Measurements from ENCODE around the gene ELMOD3. TPM values are rescaled to one million over a fixed set of nuclear protein-coding genes. Genes with fewer than 3 reads are reported as not detected.

ELMOD3 gene
- total and polyA plus RNA-seq, 4 donors, result 5.5 to 15.8 (median 8.0) TPM

- no peak for DNase-seq (ENCODE audit: low spot score)
- Histone ChIP-seq H3K27me3 (ENCODE audit: control insufficient read depth in 4 of 4, insufficient read depth in 4 of 4, low read length in 3 of 4) (no peaks in the 10 kb centered on the region), H3K4me3 (ENCODE audit: low read depth in 1 of 3, low read length in 3 of 3) (no peak overlapping the region), H3K27ac (ENCODE audit: low read depth in 1 of 2, low read length in 2 of 2) (peak overlapping the region; percentile 38 to 69), H3K4me1 (ENCODE audit: control insufficient read depth in 4 of 4, insufficient read depth in 4 of 4, low read length in 3 of 4) (peaks cover 5 to 17% (median 13%) of the 10 kb centered on the region in 4 donors), H3K9ac (ENCODE audit: low read depth in 1 of 2, low read length in 2 of 2) (peak overlapping the region in 1 of 2 donors; percentile 21), H3K36me3 (ENCODE audit: control insufficient read depth in 4 of 4, insufficient read depth in 3 of 4, low read depth in 1 of 4, low read length in 3 of 4) (peaks cover 0 to 13% (median 3%) of the 10 kb centered on the region in 4 donors), H3K9me3 (ENCODE audit: control insufficient read depth in 4 of 4, low read length in 3 of 4) (no peaks in the 10 kb centered on the region)
- TF ChIP-seq, protein P1, sequence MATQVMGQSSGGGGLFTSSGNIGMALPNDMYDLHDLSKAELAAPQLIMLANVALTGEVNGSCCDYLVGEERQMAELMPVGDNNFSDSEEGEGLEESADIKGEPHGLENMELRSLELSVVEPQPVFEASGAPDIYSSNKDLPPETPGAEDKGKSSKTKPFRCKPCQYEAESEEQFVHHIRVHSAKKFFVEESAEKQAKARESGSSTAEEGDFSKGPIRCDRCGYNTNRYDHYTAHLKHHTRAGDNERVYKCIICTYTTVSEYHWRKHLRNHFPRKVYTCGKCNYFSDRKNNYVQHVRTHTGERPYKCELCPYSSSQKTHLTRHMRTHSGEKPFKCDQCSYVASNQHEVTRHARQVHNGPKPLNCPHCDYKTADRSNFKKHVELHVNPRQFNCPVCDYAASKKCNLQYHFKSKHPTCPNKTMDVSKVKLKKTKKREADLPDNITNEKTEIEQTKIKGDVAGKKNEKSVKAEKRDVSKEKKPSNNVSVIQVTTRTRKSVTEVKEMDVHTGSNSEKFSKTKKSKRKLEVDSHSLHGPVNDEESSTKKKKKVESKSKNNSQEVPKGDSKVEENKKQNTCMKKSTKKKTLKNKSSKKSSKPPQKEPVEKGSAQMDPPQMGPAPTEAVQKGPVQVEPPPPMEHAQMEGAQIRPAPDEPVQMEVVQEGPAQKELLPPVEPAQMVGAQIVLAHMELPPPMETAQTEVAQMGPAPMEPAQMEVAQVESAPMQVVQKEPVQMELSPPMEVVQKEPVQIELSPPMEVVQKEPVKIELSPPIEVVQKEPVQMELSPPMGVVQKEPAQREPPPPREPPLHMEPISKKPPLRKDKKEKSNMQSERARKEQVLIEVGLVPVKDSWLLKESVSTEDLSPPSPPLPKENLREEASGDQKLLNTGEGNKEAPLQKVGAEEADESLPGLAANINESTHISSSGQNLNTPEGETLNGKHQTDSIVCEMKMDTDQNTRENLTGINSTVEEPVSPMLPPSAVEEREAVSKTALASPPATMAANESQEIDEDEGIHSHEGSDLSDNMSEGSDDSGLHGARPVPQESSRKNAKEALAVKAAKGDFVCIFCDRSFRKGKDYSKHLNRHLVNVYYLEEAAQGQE (IDR thresholded peaks at IDR 0.05), result no peak
- TF ChIP-seq, protein P2, sequence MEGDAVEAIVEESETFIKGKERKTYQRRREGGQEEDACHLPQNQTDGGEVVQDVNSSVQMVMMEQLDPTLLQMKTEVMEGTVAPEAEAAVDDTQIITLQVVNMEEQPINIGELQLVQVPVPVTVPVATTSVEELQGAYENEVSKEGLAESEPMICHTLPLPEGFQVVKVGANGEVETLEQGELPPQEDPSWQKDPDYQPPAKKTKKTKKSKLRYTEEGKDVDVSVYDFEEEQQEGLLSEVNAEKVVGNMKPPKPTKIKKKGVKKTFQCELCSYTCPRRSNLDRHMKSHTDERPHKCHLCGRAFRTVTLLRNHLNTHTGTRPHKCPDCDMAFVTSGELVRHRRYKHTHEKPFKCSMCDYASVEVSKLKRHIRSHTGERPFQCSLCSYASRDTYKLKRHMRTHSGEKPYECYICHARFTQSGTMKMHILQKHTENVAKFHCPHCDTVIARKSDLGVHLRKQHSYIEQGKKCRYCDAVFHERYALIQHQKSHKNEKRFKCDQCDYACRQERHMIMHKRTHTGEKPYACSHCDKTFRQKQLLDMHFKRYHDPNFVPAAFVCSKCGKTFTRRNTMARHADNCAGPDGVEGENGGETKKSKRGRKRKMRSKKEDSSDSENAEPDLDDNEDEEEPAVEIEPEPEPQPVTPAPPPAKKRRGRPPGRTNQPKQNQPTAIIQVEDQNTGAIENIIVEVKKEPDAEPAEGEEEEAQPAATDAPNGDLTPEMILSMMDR (IDR thresholded peaks at IDR 0.05; ENCODE audit: low read depth, low read length, missing input control), result no peak
- no peak for TF ChIP-seq ATF3 (IDR thresholded peaks at IDR 0.05)
- no peak for TF ChIP-seq RXRA (IDR thresholded peaks at IDR 0.05)
- no peak for TF ChIP-seq MAX (IDR thresholded peaks at IDR 0.05)
- TF ChIP-seq, protein P3, sequence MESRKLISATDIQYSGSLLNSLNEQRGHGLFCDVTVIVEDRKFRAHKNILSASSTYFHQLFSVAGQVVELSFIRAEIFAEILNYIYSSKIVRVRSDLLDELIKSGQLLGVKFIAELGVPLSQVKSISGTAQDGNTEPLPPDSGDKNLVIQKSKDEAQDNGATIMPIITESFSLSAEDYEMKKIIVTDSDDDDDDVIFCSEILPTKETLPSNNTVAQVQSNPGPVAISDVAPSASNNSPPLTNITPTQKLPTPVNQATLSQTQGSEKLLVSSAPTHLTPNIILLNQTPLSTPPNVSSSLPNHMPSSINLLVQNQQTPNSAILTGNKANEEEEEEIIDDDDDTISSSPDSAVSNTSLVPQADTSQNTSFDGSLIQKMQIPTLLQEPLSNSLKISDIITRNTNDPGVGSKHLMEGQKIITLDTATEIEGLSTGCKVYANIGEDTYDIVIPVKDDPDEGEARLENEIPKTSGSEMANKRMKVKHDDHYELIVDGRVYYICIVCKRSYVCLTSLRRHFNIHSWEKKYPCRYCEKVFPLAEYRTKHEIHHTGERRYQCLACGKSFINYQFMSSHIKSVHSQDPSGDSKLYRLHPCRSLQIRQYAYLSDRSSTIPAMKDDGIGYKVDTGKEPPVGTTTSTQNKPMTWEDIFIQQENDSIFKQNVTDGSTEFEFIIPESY (IDR thresholded peaks at IDR 0.05), result no peak
- TF ChIP-seq HNF4G (IDR thresholded peaks at IDR 0.05), result no peak
- TF ChIP-seq FOXA1 (IDR thresholded peaks at IDR 0.05), result no peak
- TF ChIP-seq RAD21 (IDR thresholded peaks at IDR 0.05), result no peak
- no peak for TF ChIP-seq HNF4A (conservative IDR thresholded peaks at IDR 0.05)
- TF ChIP-seq GABPA (IDR thresholded peaks at IDR 0.05 in 1 of 2, conservative IDR thresholded peaks at IDR 0.05 in 1 of 2), result no peak
- TF ChIP-seq EGR1 (IDR thresholded peaks at IDR 0.05; ENCODE audit: low read depth in 2 of 2), result no peak
- TF ChIP-seq JUND (IDR thresholded peaks at IDR 0.05), result no peak
- TF ChIP-seq NR2F2 (IDR thresholded peaks at IDR 0.05), result no peak
- no peak for TF ChIP-seq SP1 (IDR thresholded peaks at IDR 0.05)
- TF ChIP-seq TAF1 (conservative IDR thresholded peaks at IDR 0.05), result no peak
- TF ChIP-seq FOXA2 (IDR thresholded peaks at IDR 0.05), result no peak
- TF ChIP-seq YY1 (IDR thresholded peaks at IDR 0.05), result no peak
- 69% methylated on average over 9 of the region's 9 CpGs for WGBS
These were observed 47.1 kb upstream of the ELMOD3 start for GRCh38 chr2:85307527-85307897.
